Testis (tissue), 3 donors: ENCODE data around the gene ALDH16A1. TPM values are rescaled to one million over a fixed set of nuclear protein-coding genes. Genes with fewer than 3 reads are reported as not detected.

Experiments used
- DNase-seq: peaks from one replicate; pipeline ENCODE4 v3.0.0-alpha.2; 2019
- H3K27ac ChIP-seq, 2 donors: fragments of 200-600 bp; sonication (generic); one replicate each; pipeline ENCODE4 v1.5.1; 2019
- H3K27me3 ChIP-seq: fragments of 200-600 bp; sonication (generic); one replicate; pipeline ENCODE4 v1.5.1; 2019
- H3K36me3 ChIP-seq: fragments of 200-600 bp; sonication (generic); one replicate; pipeline ENCODE4 v1.5.1; 2017; ENCODE audit warnings: low read depth; ENCODE audit errors: missing control alignments
- H3K4me1 ChIP-seq: fragments of 200-600 bp; sonication (generic); one replicate; pipeline ENCODE4 v1.5.1; 2019
- H3K4me3 ChIP-seq, 2 donors: fragments of 200-600 bp; sonication (generic); one replicate each; pipeline ENCODE4 v1.5.1; 2017 to 2019
- H3K9me3 ChIP-seq: fragments of 200-600 bp; sonication (generic); one replicate; pipeline ENCODE4 v1.5.1; 2017
- POLR2A ChIP-seq: fragments of 450-650 bp; IDR thresholded peaks from one replicate; pipeline ENCODE4 v1.6.1; 2017; ENCODE audit warnings: antibody characterized with exemption, mild to moderate bottlenecking, moderate library complexity
- WGBS, 2 donors: methylation state at CpG; one replicate each; pipeline ENCODE4 v1.1.5; 2018; 5-methylcytosine and 5-hydroxymethylcytosine counted together
- intact Hi-C: fragments of 100-400 bp; cut with DNase I; formaldehyde crosslinking; loops from one replicate; pipeline ENCODE4 v1.15.1; 2023; ENCODE audit warnings: low total_unique reads
- polyA plus RNA-seq: library from polyadenylated mRNA; stranded (reverse); fragments of 350-450 nt; fragmentation: Illumina TruSeq; extraction: RNeasy Lipid Tissue Mini Kit (QIAGEN cat#74804); gene quantifications from one replicate; pipeline ENCODE4 v1.2.3, GENCODE V29; 2014; ENCODE audit warnings: low read depth, low replicate concordance; ENCODE audit not compliant: insufficient read depth
- total RNA-seq, 2 donors: library from RNA; depleted of rRNA; stranded (reverse); fragments of >200 nt; gene quantifications; one replicate each; pipeline ENCODE4 v1.2.3, GENCODE V29; 2016
- TF ChIP-seq, protein P1 (sequence below), 3 experiments: fragments of 450-650 bp in 2 of 3; fragments of 200-600 bp in 1 of 3; sonication (generic) in 1 of 3; IDR thresholded peaks; one replicate each; pipeline ENCODE4 v1.5.1; 2016 to 2019; ENCODE audit warnings: antibody characterized with exemption in 3 of 3, mild to moderate bottlenecking in 2 of 3, moderate library complexity in 1 of 3

ALDH16A1 gene
- total and polyA plus RNA-seq, 3 donors from 2014 or later: 8.5 to 24.7 (median 22.4) TPM

DNA sequence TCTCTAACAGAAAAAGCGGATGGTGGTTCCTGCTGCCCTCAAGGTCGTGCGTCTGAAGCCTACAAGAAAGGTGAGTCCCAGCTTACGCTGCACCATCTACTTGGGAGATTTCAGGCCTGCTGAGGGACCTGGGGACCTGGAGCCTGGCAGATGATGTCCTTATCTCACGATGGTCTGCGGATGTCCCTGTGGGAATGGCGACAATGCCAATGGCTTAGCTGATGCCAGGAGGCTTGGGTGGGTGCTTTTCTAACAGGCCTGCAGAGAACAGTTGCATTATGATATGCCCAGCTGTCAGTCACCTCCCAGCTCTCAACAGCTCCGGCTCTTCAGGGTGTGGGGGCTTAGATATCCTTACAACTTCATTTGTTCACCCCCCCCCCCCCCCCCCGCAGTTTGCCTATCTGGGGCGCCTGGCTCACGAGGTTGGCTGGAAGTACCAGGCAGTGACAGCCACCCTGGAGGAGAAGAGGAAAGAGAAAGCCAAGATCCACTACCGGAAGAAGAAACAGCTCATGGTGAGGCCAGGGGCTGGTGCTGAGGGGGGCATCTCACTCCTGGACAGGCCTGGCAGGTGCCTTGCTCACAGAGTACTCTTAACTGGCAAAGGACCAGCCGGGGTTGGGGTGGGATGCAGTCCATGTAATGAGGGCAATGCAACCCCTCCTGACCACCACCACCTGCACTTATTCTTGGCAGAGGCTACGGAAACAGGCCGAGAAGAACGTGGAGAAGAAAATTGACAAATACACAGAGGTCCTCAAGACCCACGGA is 38.2 kb downstream of the ALDH16A1 start:
- intact Hi-C loops: no loop called here
- Histone ChIP-seq H3K4me1 (peaks cover 18% of the 10 kb centered on the region), H3K27ac (no peak overlapping the region), H3K36me3 (no peaks in the 10 kb centered on the region), H3K9me3 (no peaks in the 10 kb centered on the region), H3K27me3 (no peaks in the 10 kb centered on the region), H3K4me3 (no peak overlapping the region)
- DNase-seq: no peak
- TF ChIP-seq, protein P1, sequence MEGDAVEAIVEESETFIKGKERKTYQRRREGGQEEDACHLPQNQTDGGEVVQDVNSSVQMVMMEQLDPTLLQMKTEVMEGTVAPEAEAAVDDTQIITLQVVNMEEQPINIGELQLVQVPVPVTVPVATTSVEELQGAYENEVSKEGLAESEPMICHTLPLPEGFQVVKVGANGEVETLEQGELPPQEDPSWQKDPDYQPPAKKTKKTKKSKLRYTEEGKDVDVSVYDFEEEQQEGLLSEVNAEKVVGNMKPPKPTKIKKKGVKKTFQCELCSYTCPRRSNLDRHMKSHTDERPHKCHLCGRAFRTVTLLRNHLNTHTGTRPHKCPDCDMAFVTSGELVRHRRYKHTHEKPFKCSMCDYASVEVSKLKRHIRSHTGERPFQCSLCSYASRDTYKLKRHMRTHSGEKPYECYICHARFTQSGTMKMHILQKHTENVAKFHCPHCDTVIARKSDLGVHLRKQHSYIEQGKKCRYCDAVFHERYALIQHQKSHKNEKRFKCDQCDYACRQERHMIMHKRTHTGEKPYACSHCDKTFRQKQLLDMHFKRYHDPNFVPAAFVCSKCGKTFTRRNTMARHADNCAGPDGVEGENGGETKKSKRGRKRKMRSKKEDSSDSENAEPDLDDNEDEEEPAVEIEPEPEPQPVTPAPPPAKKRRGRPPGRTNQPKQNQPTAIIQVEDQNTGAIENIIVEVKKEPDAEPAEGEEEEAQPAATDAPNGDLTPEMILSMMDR (IDR thresholded peaks at IDR 0.05): no peak
- TF ChIP-seq POLR2A: no peak
- WGBS, 2 donors: 69 to 75% methylated on average over 14 to 17 of the region's 17 CpGs

DNA sequence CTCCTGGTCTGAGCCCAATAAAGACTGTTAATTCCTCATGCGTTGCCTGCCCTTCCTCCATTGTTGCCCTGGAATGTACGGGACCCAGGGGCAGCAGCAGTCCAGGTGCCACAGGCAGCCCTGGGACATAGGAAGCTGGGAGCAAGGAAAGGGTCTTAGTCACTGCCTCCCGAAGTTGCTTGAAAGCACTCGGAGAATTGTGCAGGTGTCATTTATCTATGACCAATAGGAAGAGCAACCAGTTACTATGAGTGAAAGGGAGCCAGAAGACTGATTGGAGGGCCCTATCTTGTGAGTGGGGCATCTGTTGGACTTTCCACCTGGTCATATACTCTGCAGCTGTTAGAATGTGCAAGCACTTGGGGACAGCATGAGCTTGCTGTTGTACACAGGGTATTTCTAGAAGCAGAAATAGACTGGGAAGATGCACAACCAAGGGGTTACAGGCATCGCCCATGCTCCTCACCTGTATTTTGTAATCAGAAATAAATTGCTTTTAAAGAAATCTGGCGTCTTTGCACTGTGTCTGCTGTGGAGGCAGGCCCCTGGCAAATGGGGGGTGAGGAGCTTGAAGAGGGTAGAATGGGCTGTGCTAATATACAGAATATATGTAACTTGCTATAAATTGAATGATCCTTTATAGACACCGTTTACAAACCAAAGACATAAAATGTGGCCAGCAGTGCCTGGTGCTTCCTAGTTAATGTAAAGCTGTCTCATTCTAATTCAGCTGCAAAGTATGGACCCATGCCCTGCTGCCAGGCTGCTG is 39.0 kb downstream of the ALDH16A1 start:
- Histone ChIP-seq H3K4me3 (no peak overlapping the region), H3K27me3 (no peaks in the 10 kb centered on the region), H3K27ac (no peak overlapping the region), H3K4me1 (peaks cover 13% of the 10 kb centered on the region), H3K9me3 (no peaks in the 10 kb centered on the region), H3K36me3 (no peaks in the 10 kb centered on the region)
- intact Hi-C loops: no loop called here
- 63 to 67% methylated on average over 7 of the region's 7 CpGs for WGBS, 2 donors
- no peak for TF ChIP-seq POLR2A
- TF ChIP-seq, protein P1 (IDR thresholded peaks at IDR 0.05): no peak
- DNase-seq: no peak

DNA sequence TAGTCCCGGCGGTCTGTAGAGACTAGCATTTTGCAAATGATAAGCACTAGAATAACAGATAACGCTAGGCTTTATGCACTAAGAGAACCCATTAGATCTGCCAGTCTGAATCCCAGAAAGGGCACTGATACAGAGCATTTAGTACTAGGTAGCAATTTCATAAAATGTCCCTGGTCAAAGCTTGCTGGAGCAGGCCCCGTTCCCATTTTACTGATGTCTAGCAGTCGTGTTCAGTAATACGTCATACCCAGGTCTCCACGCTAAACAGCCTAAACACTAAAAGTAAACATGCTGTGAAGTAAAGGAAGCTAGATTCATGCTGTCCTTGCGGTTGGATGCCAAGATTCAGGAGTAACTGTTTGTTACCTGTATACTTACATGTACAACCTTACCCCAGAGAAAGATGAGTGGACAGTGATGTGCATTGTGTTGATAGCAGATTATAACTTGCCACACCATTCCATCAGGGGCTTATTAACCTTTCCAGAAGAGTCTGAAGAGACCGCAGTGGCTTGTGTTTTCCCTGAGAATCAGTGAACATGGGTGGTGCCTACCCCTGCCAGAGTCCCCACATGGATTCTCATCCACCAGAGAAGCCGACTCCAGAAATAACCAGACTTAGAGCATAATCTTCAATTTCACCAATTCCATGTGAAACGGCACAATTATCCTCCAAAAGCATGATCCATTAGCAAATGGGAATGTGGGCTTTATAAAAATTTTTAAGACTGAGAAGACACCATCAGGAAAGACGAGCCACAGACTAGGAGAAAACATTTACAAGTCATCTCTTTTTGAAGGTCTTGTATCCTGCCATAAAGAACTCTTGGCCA is 39.8 kb downstream of the ALDH16A1 start:
- intact Hi-C loops: no loop called here
- Histone ChIP-seq H3K4me1 (peaks cover 19% of the 10 kb centered on the region), H3K27me3 (no peaks in the 10 kb centered on the region), H3K36me3 (no peaks in the 10 kb centered on the region), H3K9me3 (no peaks in the 10 kb centered on the region), H3K27ac (peak overlapping the region in 1 of 2 donors; percentile 52), H3K4me3 (no peak overlapping the region)
- no peak for TF ChIP-seq POLR2A
- TF ChIP-seq, protein P1 (IDR thresholded peaks at IDR 0.05): no peak
- WGBS, 2 donors: 53 to 64% methylated on average over 12 of the region's 12 CpGs
- DNase-seq: no peak

DNA sequence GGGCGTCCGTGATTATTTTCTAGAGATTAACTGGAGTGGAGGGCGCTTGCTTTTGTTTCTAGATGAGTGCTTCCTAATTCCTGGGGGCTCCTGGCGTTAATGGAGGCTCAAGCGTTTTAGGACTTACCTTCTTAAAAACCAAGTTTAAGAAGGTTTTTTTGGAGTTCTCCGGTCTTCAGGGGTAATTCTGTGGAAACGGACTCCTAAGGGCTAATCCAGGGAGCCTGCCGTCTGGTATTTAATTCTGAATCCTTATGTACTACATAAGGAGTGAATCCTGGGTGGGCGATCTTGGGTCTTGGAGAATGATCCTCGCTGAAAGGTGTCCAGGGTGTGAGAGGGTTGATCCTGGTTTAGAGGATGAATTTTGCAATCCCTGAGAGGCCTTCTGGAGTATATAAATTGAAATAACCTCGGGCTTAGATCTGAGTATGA is 43.6 kb downstream of the ALDH16A1 start:
- 1 to 2% methylated on average over 8 to 11 of the region's 11 CpGs for WGBS, 2 donors
- no peak for DNase-seq
- peak overlapping the region; percentile 94 for H3K4me3 ChIP-seq
- H3K4me1 ChIP-seq: peaks cover 33% of the 10 kb centered on the region
- no peaks in the 10 kb centered on the region for H3K27me3 ChIP-seq
- no peaks in the 10 kb centered on the region for H3K36me3 ChIP-seq
- H3K27ac ChIP-seq: peak overlapping the region; percentile 98
- TF ChIP-seq, protein P1 (IDR thresholded peaks at IDR 0.05): no peak
- TF ChIP-seq POLR2A: no peak
- intact Hi-C loops: no loop called here
- H3K9me3 ChIP-seq: no peaks in the 10 kb centered on the region
